ENCODE results near the gene DGLUCY. TPM values are rescaled to one million over a fixed set of nuclear protein-coding genes. Genes with fewer than 3 reads are reported as not detected.
A peak's percentile ranks its signal among the peaks of the same experiment; 100 is the strongest.

The DGLUCY gene
- total RNA-seq, 1 donor: 97.5 TPM

DNA sequence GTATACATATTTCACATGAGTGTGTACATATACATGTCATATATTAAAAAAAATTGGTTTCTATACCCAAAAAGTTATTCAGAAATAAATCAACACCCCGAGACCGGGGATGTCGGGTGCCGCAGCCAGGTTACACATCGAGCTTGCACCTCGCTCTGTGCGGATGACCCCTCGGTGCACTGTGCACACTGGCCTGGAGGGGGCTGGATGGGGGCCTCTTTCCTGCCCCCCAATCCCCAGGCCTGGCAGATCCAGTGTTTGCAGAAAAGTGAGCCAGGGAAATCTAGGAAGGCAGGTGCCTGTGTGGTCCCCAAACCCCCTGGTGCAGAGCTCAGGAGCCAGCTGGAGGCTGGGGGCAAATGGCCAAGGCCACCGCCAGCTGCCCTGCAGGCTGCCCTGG, 157.8 kb downstream of the DGLUCY start:
- DNase-seq (ENCODE audit: low read depth in 2 of 3, low spot score in 2 of 3): no peak

DNA sequence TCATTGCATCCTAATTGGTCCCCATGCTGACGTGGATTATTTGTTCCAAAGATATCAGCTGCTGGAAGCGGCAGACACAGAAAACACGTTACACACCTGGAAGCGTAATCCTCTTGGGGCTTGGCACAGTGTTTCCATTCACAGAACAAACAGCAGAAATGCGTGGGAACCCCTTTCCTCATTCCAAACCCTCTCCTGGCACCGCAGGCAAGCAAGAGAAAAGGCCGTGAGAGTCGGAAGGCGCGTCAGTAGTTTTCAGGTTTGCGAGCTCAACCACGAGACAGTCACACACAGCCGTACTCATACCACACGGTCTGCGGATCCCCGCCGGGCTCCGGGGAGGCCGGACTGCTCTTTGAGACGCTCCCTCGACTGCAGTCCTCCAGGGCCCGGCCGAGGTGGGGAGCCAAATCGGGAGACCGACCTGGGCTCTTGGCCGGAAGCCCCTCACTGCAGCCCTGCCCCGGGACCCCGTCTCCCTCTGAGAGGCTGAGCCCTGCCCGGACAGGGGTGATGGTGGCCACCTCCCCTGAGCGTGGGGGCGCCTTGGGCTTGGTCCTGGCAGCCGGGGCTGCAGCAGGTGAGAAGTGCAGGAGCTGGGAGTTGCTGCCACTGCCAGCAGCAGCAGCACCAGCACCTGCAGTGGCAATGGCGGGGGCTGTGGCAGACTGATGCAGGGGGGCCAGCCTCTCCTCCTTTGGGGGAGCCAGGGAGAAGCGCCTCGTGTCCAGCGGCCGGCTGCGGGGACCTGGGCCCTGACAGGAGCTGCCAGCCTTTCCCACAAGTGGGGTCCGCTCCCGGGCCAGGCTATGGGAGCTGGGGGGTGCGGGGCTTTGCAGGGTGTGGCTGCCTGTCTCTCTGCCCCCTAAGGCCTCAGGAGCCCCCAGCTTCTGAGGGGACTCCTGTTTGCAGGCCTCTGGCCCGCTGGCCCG, 158.7 kb downstream of the DGLUCY start:
- no peak for DNase-seq (ENCODE audit: low read depth in 2 of 3, low spot score in 2 of 3)

DNA sequence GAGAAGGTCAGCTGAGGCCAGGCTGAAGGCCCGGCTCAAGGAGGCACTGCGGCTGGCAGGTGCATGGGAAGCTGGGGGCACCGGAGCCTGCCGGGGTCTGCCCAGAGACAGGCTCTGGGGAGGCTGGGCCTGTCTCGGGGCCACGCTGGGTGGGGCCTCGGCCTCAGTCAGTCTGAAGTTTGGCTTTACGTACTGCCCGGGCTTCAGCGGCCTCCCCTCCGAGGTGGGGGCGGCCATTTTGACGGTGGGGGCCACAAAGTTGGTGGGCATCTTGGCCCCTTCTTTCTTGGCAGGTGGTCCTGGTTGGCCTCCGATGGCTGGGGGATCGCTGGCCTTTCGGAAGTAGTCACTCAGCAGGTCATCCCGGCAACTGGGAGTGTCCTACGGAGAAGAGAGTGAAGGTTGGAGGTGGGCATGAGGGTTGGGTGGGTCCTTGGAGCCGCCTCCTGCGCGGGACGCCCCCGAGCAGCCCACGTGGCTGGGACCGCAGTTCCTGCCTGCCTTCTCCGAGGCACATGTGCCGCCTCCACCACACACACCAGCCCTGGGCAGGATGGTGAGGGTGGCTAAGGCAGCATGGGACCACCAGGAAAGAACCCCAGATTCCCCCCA, 159.5 kb downstream of the DGLUCY start:
- no peak for DNase-seq (ENCODE audit: low read depth in 2 of 3, low spot score in 2 of 3)

DNA sequence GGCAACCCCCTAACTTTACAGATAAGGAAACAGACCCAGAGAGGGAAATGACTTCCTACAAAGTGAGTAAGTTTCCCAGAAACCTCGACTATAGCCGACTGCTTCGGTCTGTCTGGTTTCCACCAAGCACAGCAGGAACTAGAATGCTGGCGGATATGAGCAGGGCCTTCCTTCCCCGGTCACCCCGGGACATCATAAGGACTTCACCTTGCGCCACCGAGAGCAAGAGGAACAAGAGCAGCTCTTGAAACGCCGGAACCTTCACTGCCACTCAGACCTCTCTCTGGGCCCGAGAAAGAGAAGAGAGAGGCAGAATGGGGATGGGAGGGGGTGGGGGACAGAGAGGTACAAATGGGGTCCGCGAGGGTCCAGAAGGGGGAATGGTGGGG, 160.0 kb downstream of the DGLUCY start:
- no peak for DNase-seq (ENCODE audit: low read depth in 2 of 3, low spot score in 2 of 3)

DNA sequence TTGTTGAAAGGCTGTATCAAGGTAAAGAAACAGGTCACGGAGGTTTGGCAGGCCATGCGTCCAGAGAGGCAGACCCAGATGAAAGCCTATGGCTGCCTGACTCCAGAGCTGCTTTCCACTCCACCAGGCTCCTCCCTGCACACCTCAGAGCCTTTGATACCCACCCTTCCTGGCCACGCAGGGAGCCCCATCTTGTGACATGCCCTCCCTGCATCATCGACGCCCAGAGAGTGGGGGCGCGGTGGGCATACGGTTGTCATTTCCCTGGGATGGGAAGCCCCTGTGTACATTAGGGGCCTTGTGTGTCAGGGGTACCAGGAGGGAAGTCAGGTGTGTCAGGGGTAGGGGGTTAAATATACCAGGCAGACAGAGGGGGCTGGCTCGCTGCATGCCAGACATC, 160.9 kb downstream of the DGLUCY start:
- DNase-seq (ENCODE audit: low read depth in 2 of 3, low spot score in 2 of 3): no peak

Small RNA genes within 50 kb of the gene (small RNA-seq; reads per million reads assigned to genes)
- gene RNU7-30P (not detected), gene SNORA11B (186 reads per million, percentile 98 among the genes with 10 or more reads in this experiment)

Other genes starting within 250 kb of the DGLUCY start
- 5.4 TPM for gene RPS6KA5, start 53.4 kb upstream of the DGLUCY start, total RNA-seq
- 0.81 TPM for gene GPR68, start 130.6 kb downstream of the DGLUCY start, total RNA-seq

All from hematopoietic multipotent progenitor cell (in vitro differentiated cells).